Endothelial cell of hepatic sinusoid (primary cell): ENCODE measurements around the gene HOATZ.

ENCODE experiments used
- in situ Hi-C: cut with HindIII; loops from 2 replicates; pipeline ENCODE4 v1.10.0; 2017; ENCODE audit warnings: low sequenced_read_pairs

The HOATZ gene

DNA sequence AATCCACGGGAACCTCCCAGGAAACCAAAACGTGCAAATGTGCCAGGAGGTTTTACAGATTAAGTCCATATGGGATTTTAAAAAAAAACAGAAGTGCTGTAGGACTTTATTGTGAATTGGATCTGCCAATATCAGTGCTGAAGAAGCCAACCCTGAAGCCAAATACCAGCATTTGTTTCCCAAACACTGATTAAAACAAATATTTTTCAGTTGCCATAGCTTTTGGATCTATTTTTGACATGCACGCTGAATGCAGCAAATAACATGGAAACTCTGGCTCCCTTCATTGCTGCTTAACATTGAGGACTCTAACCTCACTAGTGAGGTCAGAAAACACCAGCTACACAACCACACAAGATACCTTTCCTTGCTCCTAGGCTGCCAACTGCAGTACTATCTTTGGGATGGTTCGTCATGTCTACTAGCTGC is 59.3 kb downstream of the HOATZ start:
- in situ Hi-C loops, result no loop called here

- in situ Hi-C loops, result no loop called here
Measured at GRCh38 chr11:111574373-111575225, 60.0 kb downstream of the HOATZ start.

DNA sequence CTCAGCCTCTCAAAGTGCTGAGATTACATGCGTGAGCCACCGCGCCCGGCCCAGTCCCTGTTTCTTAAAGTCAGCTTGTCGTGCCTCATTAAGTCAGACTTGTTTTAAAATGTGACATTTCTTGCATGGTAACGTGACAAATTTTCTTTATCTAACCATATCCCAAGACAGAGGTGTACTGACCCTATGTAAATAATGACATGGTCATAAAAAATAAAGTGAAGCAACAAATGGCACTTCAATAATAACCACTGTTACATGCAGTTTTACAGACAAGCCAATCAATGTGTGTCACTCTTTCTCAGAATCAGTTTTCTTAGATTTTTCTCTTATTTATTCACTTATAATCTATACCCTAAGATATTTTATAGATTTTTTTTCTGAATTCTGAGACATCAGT is 61.2 kb downstream of the HOATZ start:
- in situ Hi-C loops, result no loop called here

DNA sequence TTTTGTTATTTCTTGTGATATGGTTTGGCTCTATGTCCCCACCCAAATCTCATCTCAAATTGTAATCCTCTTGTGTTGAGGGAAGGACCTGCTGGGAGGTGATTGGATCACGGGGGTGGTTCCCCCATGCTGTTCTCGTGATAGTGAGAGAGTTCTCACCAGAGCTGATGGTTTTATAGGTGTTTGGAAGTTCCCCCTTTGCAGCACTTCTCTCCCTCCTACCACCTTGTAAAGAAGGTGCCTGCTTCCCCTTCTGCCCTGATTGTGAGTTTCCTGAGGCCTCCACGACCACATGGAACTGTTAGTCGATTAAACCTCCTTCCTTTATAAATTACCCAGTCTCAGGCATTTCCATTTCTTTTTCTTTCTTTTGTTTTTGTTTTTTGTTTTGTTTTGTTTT is 63.2 kb downstream of the HOATZ start:
- in situ Hi-C loops, result no loop called here

GRCh38 chr11:111581341-111581740 is 66.8 kb downstream of the HOATZ start:
- in situ Hi-C loops, result loop anchor here (10.0 kb wide), 1 partner anchor 263 kb away; no protein-coding TSS in a partner anchor

GRCh38 chr11:111582163-111582562 is 67.6 kb downstream of the HOATZ start:
- in situ Hi-C loops, result loop anchor here (10.0 kb wide), 1 partner anchor 263 kb away; no protein-coding TSS in a partner anchor

DNA sequence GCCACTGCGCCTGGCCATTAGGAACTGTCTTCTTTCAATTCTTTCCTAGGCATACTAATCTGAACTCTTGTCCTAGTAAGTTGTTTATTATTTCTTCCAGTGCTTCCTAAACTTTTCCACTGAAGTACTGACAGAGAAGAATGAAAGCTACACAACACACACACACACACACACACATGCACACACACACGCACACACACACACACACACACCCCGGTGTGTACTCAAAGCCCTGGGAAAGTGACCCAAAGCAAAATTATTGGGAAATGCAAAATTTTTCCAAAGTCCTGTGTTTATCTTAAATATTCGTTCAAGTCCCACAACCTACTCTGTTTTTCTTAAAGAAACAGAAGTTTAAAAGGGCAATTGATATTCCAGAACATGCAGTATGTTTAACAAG is 68.3 kb downstream of the HOATZ start:
- in situ Hi-C loops, result loop anchor here (10.0 kb wide), 1 partner anchor 262 kb away; no protein-coding TSS in a partner anchor

GRCh38 chr11:111585371-111585770 is 70.8 kb downstream of the HOATZ start:
- in situ Hi-C loops, result loop anchor here (5.0 to 10.0 kb wide), 2 partner anchors 202 to 259 kb away; no protein-coding TSS in a partner anchor

DNA sequence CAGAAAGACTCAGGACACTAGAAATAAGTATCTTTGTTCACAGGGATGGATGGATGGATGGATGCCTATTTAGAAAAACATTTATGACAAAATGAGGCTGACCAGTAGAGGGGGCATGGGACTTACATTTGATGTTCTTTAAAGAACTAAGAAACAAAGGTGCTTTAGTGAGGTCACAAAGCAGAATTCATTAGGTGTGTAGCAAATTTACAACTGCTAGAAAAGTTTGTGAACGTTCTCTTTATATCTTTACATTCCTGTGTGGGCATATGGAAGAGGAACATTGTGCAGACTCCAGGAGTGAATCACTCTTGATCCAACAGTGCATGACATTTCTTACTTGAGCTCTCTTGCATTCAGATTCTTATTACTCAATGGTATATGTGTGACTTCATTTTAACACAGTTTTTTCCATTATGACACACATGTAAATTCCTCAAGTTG is 71.8 kb downstream of the HOATZ start:
- in situ Hi-C loops, result loop anchor here (5.0 to 10.0 kb wide), 2 partner anchors 201 to 258 kb away; no protein-coding TSS in a partner anchor
